Immature natural killer cell (primary cell): ENCODE data around the gene CACNA1B. TPM values are rescaled to one million over a fixed set of nuclear protein-coding genes. Genes with fewer than 3 reads are reported as not detected.
A peak's percentile ranks its signal among the peaks of the same experiment; 100 is the strongest.
"Not testable (repeated sequence)": the region's sequence is repeated elsewhere in the genome, so short reads cannot be mapped to it uniquely, and the experiment has no call there.

Experiments used
- DNase-seq, 3 donors: peaks; one replicate each; pipeline ENCODE4 v3.0.0; 2022; ENCODE audit warnings: mixed read lengths in 1 of 3
- H3K27ac Mint-ChIP-seq, 6 donors: one replicate each; pipeline ENCODE4 v1.8.0; 2020; ENCODE audit warnings: mixed read lengths in 6 of 6, mild to moderate bottlenecking in 5 of 6, inconsistent platforms in 4 of 6, moderate library complexity in 3 of 6
- H3K27me3 Mint-ChIP-seq, 3 donors: one replicate each; pipeline ENCODE4 v1.8.0; 2020 to 2021; ENCODE audit warnings: low read depth in 3 of 3, mild to moderate bottlenecking in 3 of 3, mixed read lengths in 3 of 3, moderate library complexity in 3 of 3, inconsistent platforms in 1 of 3
- H3K36me3 Mint-ChIP-seq, 3 donors: one replicate each; pipeline ENCODE4 v1.8.0; 2020; ENCODE audit warnings: mixed read lengths in 3 of 3, inconsistent platforms in 2 of 3, mild to moderate bottlenecking in 2 of 3
- H3K4me1 Mint-ChIP-seq, 2 donors: one replicate each; pipeline ENCODE4 v1.8.0; 2020; ENCODE audit warnings: inconsistent platforms in 2 of 2, mild to moderate bottlenecking in 2 of 2, mixed read lengths in 2 of 2, moderate library complexity in 1 of 2
- H3K4me3 Mint-ChIP-seq, 5 donors: one replicate each; pipeline ENCODE4 v1.8.0; 2020; ENCODE audit warnings: mild to moderate bottlenecking in 5 of 5, mixed read lengths in 5 of 5, inconsistent platforms in 3 of 5, moderate library complexity in 3 of 5
- H3K9me3 Mint-ChIP-seq, 6 donors: one replicate each; pipeline ENCODE4 v1.8.0; 2020; ENCODE audit warnings: mild to moderate bottlenecking in 6 of 6, mixed read lengths in 6 of 6, inconsistent platforms in 4 of 6, moderate library complexity in 3 of 6
- polyA plus RNA-seq, 3 donors: library from polyadenylated mRNA; unstranded; fragments of 300-500 nt; fragmentation: Illumina TruSeq; gene quantifications; one replicate each; pipeline ENCODE4 v1.2.3, GENCODE V29; 2021

Gene CACNA1B
- polyA plus RNA-seq, 3 donors from 2014 or later = not detected

- H3K36me3 Mint-ChIP-seq = no peaks in the 10 kb centered on the region
- no peaks in the 10 kb centered on the region for H3K4me1 Mint-ChIP-seq
- DNase-seq = no peak
- peak overlapping the region in 1 of 6 donors; percentile 40 for H3K27ac Mint-ChIP-seq
- no peaks in the 10 kb centered on the region for H3K9me3 Mint-ChIP-seq
- no peak overlapping the region for H3K4me3 Mint-ChIP-seq
- H3K27me3 Mint-ChIP-seq = peaks cover 1 to 2% (median 2%) of the 10 kb centered on the region in 3 donors
Observed at GRCh38 chr9:138013836-138014562, 136.4 kb downstream of the CACNA1B start.

DNA sequence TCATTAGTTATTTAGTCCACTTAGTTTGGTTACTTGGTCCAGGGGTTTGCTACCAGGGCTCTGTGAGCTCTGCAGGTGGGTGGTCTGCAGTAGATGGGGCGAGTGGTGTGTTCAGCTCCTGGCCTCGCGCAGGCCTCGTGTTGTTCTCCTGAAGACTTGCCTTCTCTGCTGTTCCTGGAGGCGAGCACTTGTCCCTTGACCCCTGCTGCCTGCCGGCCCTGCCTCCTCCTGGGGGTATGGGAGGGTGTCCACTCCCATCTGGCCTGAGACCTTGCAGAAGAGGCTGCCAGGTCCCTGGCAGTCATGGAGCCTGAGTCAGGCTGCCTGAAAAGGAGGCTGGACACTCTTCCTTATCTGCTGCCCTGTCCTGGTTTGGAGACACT lies 137.0 kb downstream of the CACNA1B start:
- Mint-ChIP-seq H3K27ac (no peak overlapping the region), H3K27me3 (peaks cover 1 to 2% (median 2%) of the 10 kb centered on the region in 3 donors), H3K9me3 (no peaks in the 10 kb centered on the region), H3K36me3 (no peaks in the 10 kb centered on the region), H3K4me3 (no peak overlapping the region), H3K4me1 (no peaks in the 10 kb centered on the region)
- no peak for DNase-seq

GRCh38 chr9:138015021-138015829 lies 137.6 kb downstream of the CACNA1B start:
- no peaks in the 10 kb centered on the region for H3K36me3 Mint-ChIP-seq
- DNase-seq = no peak
- no peak overlapping the region for H3K4me3 Mint-ChIP-seq
- H3K27me3 Mint-ChIP-seq = peaks cover 1 to 3% (median 2%) of the 10 kb centered on the region in 3 donors
- no peak overlapping the region for H3K27ac Mint-ChIP-seq
- no peaks in the 10 kb centered on the region for H3K4me1 Mint-ChIP-seq
- H3K9me3 Mint-ChIP-seq = no peaks in the 10 kb centered on the region

DNA sequence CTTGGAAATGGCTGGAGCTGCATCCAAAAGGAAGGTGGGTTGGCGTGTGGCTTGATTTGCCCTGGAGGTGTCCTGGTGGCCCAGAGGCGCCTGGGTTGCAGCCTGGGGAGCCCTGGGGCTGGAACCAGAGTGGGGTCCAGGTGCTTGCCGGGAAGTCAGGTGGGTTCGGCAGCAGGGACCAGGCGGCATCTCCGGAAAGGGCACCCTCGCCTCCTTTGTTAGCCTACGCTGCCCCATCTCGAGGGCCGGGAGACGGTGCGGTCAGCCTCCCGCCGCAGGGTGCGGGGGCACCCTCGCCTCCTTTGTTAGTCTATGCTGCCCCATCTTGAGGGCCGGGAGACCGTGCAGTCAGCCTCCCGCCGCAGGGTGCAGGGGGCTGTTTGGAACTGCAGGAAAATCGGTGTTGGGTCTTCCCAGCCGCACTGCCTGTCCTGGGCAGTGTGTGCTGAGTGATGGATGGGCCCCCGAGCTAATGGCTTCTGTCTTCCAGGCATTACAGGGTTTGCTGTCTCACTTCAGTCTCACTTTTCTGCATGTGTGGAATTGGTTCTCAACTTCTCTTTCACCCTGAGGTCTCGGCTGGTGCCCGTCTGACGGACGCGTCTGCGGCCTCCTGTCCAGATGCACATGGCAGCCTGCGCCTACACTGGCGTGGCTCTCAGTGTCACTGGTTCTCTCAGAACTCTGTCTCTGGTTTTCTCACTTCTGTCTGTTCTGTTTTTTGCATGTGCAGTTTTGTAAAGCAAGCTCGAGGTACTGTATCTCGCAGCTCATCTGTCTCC lies 139.0 kb downstream of the CACNA1B start:
- H3K9me3 Mint-ChIP-seq = no peaks in the 10 kb centered on the region
- no peaks in the 10 kb centered on the region for H3K36me3 Mint-ChIP-seq
- no peak overlapping the region for H3K27ac Mint-ChIP-seq
- H3K27me3 Mint-ChIP-seq = peaks cover 1 to 7% (median 2%) of the 10 kb centered on the region in 3 donors
- H3K4me1 Mint-ChIP-seq = no peaks in the 10 kb centered on the region
- no peak overlapping the region for H3K4me3 Mint-ChIP-seq
- DNase-seq = no peak

DNA sequence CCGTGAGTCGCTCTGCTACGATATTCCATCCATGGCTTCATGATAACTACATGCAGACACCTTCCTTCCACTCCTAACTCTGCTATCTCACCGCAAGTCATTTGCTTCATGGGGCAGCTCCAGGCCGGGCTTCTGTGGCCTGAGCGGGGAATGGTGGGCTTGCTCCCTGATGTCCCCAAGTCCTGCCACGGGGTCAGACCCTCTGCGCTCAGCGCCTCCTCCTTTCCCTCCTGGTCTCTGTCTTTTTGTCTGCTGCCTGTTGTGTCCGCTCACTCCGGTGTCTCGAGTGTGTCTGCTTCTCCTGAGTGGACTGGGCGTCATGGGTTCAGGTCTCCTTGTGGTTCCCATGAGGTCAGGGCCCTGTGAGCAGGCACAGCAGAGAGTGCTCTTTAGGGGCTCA lies 139.6 kb downstream of the CACNA1B start:
- Mint-ChIP-seq H3K36me3 (no peaks in the 10 kb centered on the region), H3K9me3 (no peaks in the 10 kb centered on the region), H3K4me1 (no peaks in the 10 kb centered on the region), H3K27ac (no peak overlapping the region), H3K27me3 (peaks cover 1 to 11% (median 2%) of the 10 kb centered on the region in 3 donors), H3K4me3 (no peak overlapping the region)
- no peak for DNase-seq

DNA sequence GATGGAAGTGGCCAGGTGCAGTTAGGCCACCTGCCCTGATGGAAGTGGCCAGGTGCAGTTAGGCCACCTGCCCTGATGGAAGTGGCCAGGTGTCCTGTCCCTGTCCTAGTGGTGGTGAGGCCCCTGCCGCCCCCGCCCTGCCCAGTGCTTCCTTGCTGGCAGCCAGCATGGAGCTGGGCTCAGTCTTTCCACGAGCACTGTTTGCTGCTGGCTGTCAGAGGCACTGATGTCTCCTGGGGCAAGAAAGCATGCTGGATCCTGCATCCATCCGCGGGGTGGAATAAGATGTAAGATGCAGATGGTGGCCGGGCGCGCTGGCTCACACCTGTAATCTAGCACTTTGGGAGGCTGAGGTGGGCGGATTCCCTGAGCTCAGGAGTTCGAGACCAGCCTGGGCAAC lies 141.9 kb downstream of the CACNA1B start:
- not testable (repeated sequence) for H3K27ac Mint-ChIP-seq, H3K4me1 Mint-ChIP-seq, H3K36me3 Mint-ChIP-seq, H3K9me3 Mint-ChIP-seq, H3K4me3 Mint-ChIP-seq, DNase-seq, H3K27me3 Mint-ChIP-seq

DNA sequence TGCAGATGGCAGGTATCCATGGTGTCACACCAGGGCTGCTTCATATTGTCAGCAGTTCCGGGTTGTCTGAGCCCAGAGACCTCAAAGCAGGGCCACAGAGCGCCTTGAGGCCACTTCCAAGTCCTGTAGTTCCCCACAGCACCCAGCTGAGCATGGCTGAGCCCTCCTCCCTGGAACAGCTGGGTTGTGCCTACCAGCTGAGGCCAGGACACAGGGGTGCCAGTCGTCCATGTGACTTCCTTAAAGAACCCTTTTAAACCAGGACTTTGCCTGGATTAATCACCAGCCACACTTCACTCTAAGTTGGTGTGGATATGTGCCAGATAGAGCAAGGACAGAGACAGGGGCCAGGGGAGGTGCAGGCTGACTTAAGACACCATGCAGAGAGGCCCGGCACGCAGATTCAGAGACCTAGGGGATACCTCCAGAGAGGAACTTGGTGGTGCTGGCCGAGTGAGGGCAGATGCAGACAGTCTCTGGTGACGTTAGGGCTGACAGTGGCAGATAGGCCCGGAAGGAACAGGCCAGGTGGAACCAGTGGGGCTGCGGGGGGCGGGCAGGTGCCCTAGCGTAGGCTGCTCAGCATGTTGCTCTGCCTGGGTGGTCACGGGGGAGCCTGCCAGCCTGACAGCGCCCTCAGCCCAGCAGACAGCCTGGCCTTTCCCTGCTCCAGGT lies 142.7 kb downstream of the CACNA1B start:
- no peaks in the 10 kb centered on the region for H3K36me3 Mint-ChIP-seq
- H3K9me3 Mint-ChIP-seq = no peaks in the 10 kb centered on the region
- peaks cover 0 to 11% (median 11%) of the 10 kb centered on the region in 3 donors for H3K27me3 Mint-ChIP-seq
- no peak for DNase-seq
- no peak overlapping the region for H3K4me3 Mint-ChIP-seq
- H3K4me1 Mint-ChIP-seq = no peaks in the 10 kb centered on the region
- no peak overlapping the region for H3K27ac Mint-ChIP-seq

DNA sequence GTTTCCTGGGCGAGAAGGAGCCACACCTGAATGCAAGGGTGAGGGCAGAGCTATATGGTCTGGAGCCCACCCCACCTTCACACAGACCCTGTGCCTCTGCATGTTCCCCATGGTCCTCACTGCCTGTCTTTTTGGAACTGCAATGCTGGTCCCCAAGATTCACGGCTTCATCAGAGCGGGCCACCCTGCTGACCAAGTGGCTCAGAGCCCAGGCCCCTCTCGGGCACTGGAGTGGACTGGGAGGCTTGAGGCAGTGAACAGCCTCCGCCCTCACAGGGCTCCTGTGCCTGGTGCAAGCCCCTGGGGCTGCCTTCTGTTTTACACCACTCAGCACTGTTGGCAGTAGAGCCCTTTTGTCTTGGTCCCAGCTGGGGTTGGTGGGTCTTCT lies 143.2 kb downstream of the CACNA1B start:
- Mint-ChIP-seq H3K27me3 (peaks cover 2 to 13% (median 11%) of the 10 kb centered on the region in 3 donors), H3K9me3 (no peaks in the 10 kb centered on the region), H3K4me1 (no peaks in the 10 kb centered on the region), H3K4me3 (no peak overlapping the region), H3K36me3 (no peaks in the 10 kb centered on the region), H3K27ac (no peak overlapping the region)
- no peak for DNase-seq

GRCh38 chr9:138021251-138022056 lies 143.9 kb downstream of the CACNA1B start:
- H3K4me1 Mint-ChIP-seq = no peaks in the 10 kb centered on the region
- no peak overlapping the region for H3K27ac Mint-ChIP-seq
- H3K36me3 Mint-ChIP-seq = no peaks in the 10 kb centered on the region
- no peak for DNase-seq
- no peaks in the 10 kb centered on the region for H3K9me3 Mint-ChIP-seq
- H3K4me3 Mint-ChIP-seq = no peak overlapping the region
- peaks cover 2 to 13% (median 11%) of the 10 kb centered on the region in 3 donors for H3K27me3 Mint-ChIP-seq

DNA sequence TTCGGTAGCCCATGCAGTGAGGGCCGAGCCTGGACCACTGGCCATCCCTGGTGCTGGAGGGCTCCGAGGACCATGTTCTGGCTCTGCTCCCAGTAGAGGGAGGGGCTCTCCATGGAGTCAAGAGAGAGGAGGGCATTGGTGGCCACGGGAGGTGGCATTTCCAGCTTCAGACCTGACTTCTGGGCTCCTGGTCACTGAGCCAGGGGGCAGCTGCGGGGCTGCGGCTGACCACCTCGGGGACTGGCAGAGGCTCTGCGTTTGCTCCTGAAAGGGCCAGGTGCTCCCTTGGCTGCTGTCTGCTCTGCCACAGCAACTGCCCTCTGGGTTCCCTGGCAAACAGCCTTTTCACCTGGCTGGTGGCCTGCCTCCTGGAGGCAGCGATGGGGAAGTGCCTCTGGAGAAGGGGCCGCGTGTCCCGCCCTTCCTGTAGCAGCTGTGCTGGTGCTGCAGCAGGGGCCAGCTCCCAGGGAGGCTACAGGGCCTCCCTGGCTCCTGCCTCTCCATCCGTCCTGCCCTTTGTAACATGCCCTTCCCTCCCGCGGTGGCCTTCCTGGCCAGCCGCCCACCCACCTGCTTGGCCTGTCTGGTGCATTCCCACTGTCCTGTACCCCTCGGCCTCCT lies 144.6 kb downstream of the CACNA1B start:
- no peaks in the 10 kb centered on the region for H3K36me3 Mint-ChIP-seq
- no peak overlapping the region for H3K27ac Mint-ChIP-seq
- no peak for DNase-seq
- no peak overlapping the region for H3K4me3 Mint-ChIP-seq
- peaks cover 2 to 13% (median 9%) of the 10 kb centered on the region in 3 donors for H3K27me3 Mint-ChIP-seq
- H3K4me1 Mint-ChIP-seq = no peaks in the 10 kb centered on the region
- H3K9me3 Mint-ChIP-seq = no peaks in the 10 kb centered on the region

DNA sequence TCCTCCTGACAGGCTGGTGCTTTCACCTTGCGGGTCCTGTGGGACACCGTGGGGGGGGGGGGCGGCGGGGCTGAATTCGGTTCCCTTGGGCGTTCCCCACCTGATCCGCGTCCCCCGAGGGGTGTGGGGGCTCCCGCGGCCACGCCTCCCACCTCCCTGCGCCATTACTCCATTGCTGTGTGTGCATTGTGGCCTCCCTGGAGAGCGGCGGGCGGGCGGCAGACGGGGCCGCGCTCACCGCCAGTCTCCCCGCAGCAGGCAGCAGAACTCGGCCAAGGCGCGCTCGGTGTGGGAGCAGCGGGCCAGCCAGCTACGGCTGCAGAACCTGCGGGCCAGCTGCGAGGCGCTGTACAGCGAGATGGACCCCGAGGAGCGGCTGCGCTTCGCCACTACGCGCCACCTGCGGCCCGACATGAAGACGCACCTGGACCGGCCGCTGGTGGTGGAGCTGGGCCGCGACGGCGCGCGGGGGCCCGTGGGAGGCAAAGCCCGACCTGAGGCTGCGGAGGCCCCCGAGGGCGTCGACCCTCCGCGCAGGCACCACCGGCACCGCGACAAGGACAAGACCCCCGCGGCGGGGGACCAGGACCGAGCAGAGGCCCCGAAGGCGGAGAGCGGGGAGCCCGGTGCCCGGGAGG lies 145.3 kb downstream of the CACNA1B start:
- no peak for DNase-seq
- H3K4me1 Mint-ChIP-seq = no peaks in the 10 kb centered on the region
- no peak overlapping the region for H3K4me3 Mint-ChIP-seq
- no peaks in the 10 kb centered on the region for H3K36me3 Mint-ChIP-seq
- no peak overlapping the region for H3K27ac Mint-ChIP-seq
- H3K9me3 Mint-ChIP-seq = no peaks in the 10 kb centered on the region
- peaks cover 2 to 13% (median 9%) of the 10 kb centered on the region in 3 donors for H3K27me3 Mint-ChIP-seq

- no peak overlapping the region for H3K4me3 Mint-ChIP-seq
- no peaks in the 10 kb centered on the region for H3K9me3 Mint-ChIP-seq
- no peak for DNase-seq
- H3K27me3 Mint-ChIP-seq = peaks cover 2 to 13% (median 9%) of the 10 kb centered on the region in 3 donors
- no peaks in the 10 kb centered on the region for H3K4me1 Mint-ChIP-seq
- no peaks in the 10 kb centered on the region for H3K36me3 Mint-ChIP-seq
- H3K27ac Mint-ChIP-seq = no peak overlapping the region
Observed at GRCh38 chr9:138023394-138024124, 146.0 kb downstream of the CACNA1B start.
